Measurements from ENCODE around the gene CD79B.

GRCh38 chr17:63937920-63938319, 5.8 kb upstream of the CD79B start:
- TF ChIP-seq CTCF (IDR thresholded peaks at IDR 0.05; ENCODE audit: low read depth, low read length) (no peak), POLR2A (IDR thresholded peaks at IDR 0.05; ENCODE audit: extremely low read depth, insufficient read length) (no peak)

Measured in NB4 (cell line).